GM18951 (cell line): ENCODE data around the gene HOXB5.

ENCODE experiments used
- POLR2A ChIP-seq: IDR thresholded peaks from 4 replicates; pipeline ENCODE4 v1.6.1; 2011; ENCODE audit warnings: mild to moderate bottlenecking; ENCODE audit not compliant: insufficient read length, insufficient read depth; ENCODE audit errors: extremely low read depth
- in situ Hi-C: fragments of 300-500 bp; cut with MboI; formaldehyde crosslinking; loops from one replicate; pipeline ENCODE4 v1.12.0; 2022; ENCODE audit warnings: low sequenced_read_pairs, mixed read lengths, inconsistent platforms; ENCODE audit not compliant: unreplicated experiment

Gene HOXB5

GRCh38 chr17:48609759-48610281, 16.2 kb upstream of the HOXB5 start:
- in situ Hi-C loops: no loop called here
- no peak for TF ChIP-seq POLR2A

GRCh38 chr17:48609033-48609432, 15.5 kb upstream of the HOXB5 start:
- in situ Hi-C loops: no loop called here
- TF ChIP-seq POLR2A: no peak

- no peak for TF ChIP-seq POLR2A
- in situ Hi-C loops: no loop called here
These were observed 14.9 kb upstream of the HOXB5 start for GRCh38 chr17:48608494-48608834.

GRCh38 chr17:48606892-48607614, 13.5 kb upstream of the HOXB5 start:
- TF ChIP-seq POLR2A: no peak
- in situ Hi-C loops: no loop called here

GRCh38 chr17:48605991-48606891, 12.7 kb upstream of the HOXB5 start:
- TF ChIP-seq POLR2A: no peak
- in situ Hi-C loops: no loop called here

- no peak for TF ChIP-seq POLR2A
- in situ Hi-C loops: no loop called here
These were observed 11.9 kb upstream of the HOXB5 start for GRCh38 chr17:48605409-48605919.

- in situ Hi-C loops: no loop called here
- TF ChIP-seq POLR2A: peak; percentile 17
These were observed 11.3 kb upstream of the HOXB5 start, which contains the start of gene HOXB6 for GRCh38 chr17:48604770-48605329. Gene HOXB6, minus strand, starts transcription at chr17:48604986. Its CDS starts 6,836 bp downstream, at chr17:48598150.

- in situ Hi-C loops: no loop called here
These were observed 10.6 kb upstream of the HOXB5 start for GRCh38 chr17:48603959-48604769.

GRCh38 chr17:48601539-48602425, 8.2 kb upstream of the HOXB5 start:
- in situ Hi-C loops: no loop called here
- TF ChIP-seq POLR2A: no peak

More at GRCh38 chr17:48603959-48604769, 10.6 kb upstream of the HOXB5 start:
- no peak for TF ChIP-seq POLR2A

GRCh38 chr17:48601207-48601538, 7.6 kb upstream of the HOXB5 start:
- in situ Hi-C loops: no loop called here
- no peak for TF ChIP-seq POLR2A

- no peak for TF ChIP-seq POLR2A
- in situ Hi-C loops: no loop called here
These were observed 6.9 kb upstream of the HOXB5 start for GRCh38 chr17:48600244-48601098.
